WTC11 (cell line): ENCODE data around the gene LCLAT1.

Experiments
- CREM ChIP-seq: sonication (generic); formaldehyde crosslinking; IDR thresholded peaks from 2 replicates; pipeline ENCODE4 v1.8.1; 2022; ENCODE audit warnings: mild to moderate bottlenecking, missing genetic modification reagents, moderate library complexity
- E2F1 ChIP-seq: sonication (generic); formaldehyde crosslinking; IDR thresholded peaks from 2 replicates; pipeline ENCODE4 v1.8.0; 2022; ENCODE audit warnings: mild to moderate bottlenecking, missing genetic modification reagents
- FOXJ3 ChIP-seq: sonication (generic); formaldehyde crosslinking; IDR thresholded peaks from 2 replicates; pipeline ENCODE4 v1.9.0; 2021; ENCODE audit warnings: missing genetic modification reagents, mild to moderate bottlenecking, borderline replicate concordance
- NR2C2 ChIP-seq: sonication (generic); formaldehyde crosslinking; IDR thresholded peaks from 2 replicates; pipeline ENCODE4 v1.8.0; 2022; ENCODE audit warnings: mild to moderate bottlenecking, missing genetic modification reagents
- RELA ChIP-seq: sonication (generic); formaldehyde crosslinking; IDR thresholded peaks from 2 replicates; pipeline ENCODE4 v1.8.1; 2022; ENCODE audit warnings: missing genetic modification reagents, mild to moderate bottlenecking, borderline replicate concordance
- STAT6 ChIP-seq: sonication (generic); formaldehyde crosslinking; conservative IDR thresholded peaks from 2 replicates; pipeline ENCODE4 v1.8.1; 2023; ENCODE audit warnings: mild to moderate bottlenecking, low read depth, missing genetic modification reagents, moderate library complexity
- USF1 ChIP-seq: sonication (generic); formaldehyde crosslinking; IDR thresholded peaks from 2 replicates; pipeline ENCODE4 v1.8.0; 2022; ENCODE audit warnings: mild to moderate bottlenecking, missing genetic modification reagents
- ZBTB21 ChIP-seq: sonication (generic); formaldehyde crosslinking; IDR thresholded peaks from 2 replicates; pipeline ENCODE4 v1.8.1; 2023; ENCODE audit warnings: mild to moderate bottlenecking, missing genetic modification reagents, borderline replicate concordance
- ZNF263 ChIP-seq: sonication (generic); formaldehyde crosslinking; IDR thresholded peaks from 2 replicates; pipeline ENCODE4 v1.8.1; 2022; ENCODE audit warnings: low read depth, mild to moderate bottlenecking, moderate library complexity, missing genetic modification reagents
- ZNF512 ChIP-seq: sonication (generic); formaldehyde crosslinking; IDR thresholded peaks from 2 replicates; pipeline ENCODE4 v1.8.1; 2022; ENCODE audit warnings: missing genetic modification reagents, borderline replicate concordance
- TF ChIP-seq, protein P1 (sequence below): fragments of 250-450 bp; sonication (Bioruptor Pico); IDR thresholded peaks from 2 replicates; pipeline ENCODE4 v2.1.2; 2022; ENCODE audit warnings: mild to moderate bottlenecking, moderate library complexity
- TF ChIP-seq, protein P2 (sequence below): fragments of 200-600 bp; IDR thresholded peaks from 2 replicates; pipeline ENCODE4 v1.8.0; 2022; ENCODE audit warnings: antibody characterized with exemption
- TF ChIP-seq, protein P3 (sequence below): sonication (generic); formaldehyde crosslinking; IDR thresholded peaks from 2 replicates; pipeline ENCODE4 v1.8.0; 2022; ENCODE audit warnings: mild to moderate bottlenecking, missing genetic modification reagents
- TF ChIP-seq, protein P4 (sequence below): sonication (generic); formaldehyde crosslinking; IDR thresholded peaks from 2 replicates; pipeline ENCODE4 v1.8.1; 2023; ENCODE audit warnings: mild to moderate bottlenecking, missing genetic modification reagents

DNA sequence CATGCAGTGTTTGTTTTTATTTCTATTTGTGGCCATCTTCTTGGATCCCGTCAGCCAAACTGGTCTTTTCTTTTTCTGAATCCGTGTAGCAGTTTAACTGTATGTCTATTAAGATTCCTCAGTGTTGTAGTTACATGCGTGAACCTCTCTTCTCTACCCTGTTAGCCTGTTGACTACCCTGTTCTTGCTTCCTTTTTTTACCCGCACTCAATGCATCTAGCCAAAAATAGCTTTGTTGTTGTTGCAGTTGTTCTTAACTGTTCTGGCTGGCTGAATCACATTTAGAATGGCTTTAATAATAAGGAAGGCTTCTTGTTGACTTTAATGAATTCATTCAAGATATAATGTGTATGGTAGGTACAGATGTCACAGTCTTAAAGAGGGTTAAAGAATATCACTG, 137.1 kb downstream of the LCLAT1 start:
- no peak for TF ChIP-seq ZBTB21
- TF ChIP-seq FOXJ3 = no peak
- TF ChIP-seq, protein P1, sequence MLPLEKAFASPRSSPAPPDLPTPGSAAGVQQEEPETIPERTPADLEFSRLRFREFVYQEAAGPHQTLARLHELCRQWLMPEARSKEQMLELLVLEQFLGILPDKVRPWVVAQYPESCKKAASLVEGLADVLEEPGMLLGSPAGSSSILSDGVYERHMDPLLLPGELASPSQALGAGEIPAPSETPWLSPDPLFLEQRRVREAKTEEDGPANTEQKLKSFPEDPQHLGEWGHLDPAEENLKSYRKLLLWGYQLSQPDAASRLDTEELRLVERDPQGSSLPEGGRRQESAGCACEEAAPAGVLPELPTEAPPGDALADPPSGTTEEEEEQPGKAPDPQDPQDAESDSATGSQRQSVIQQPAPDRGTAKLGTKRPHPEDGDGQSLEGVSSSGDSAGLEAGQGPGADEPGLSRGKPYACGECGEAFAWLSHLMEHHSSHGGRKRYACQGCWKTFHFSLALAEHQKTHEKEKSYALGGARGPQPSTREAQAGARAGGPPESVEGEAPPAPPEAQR (CRISPR knock-in tag) = no peak
- TF ChIP-seq, protein P2, sequence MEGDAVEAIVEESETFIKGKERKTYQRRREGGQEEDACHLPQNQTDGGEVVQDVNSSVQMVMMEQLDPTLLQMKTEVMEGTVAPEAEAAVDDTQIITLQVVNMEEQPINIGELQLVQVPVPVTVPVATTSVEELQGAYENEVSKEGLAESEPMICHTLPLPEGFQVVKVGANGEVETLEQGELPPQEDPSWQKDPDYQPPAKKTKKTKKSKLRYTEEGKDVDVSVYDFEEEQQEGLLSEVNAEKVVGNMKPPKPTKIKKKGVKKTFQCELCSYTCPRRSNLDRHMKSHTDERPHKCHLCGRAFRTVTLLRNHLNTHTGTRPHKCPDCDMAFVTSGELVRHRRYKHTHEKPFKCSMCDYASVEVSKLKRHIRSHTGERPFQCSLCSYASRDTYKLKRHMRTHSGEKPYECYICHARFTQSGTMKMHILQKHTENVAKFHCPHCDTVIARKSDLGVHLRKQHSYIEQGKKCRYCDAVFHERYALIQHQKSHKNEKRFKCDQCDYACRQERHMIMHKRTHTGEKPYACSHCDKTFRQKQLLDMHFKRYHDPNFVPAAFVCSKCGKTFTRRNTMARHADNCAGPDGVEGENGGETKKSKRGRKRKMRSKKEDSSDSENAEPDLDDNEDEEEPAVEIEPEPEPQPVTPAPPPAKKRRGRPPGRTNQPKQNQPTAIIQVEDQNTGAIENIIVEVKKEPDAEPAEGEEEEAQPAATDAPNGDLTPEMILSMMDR = no peak
- TF ChIP-seq RELA (CRISPR knock-in tag) = no peak
- TF ChIP-seq ZNF263 (CRISPR knock-in tag) = no peak
- TF ChIP-seq STAT6 = no peak
- TF ChIP-seq ZNF512 (CRISPR knock-in tag) = no peak
- TF ChIP-seq E2F1 (CRISPR knock-in tag) = no peak
- TF ChIP-seq, protein P3, sequence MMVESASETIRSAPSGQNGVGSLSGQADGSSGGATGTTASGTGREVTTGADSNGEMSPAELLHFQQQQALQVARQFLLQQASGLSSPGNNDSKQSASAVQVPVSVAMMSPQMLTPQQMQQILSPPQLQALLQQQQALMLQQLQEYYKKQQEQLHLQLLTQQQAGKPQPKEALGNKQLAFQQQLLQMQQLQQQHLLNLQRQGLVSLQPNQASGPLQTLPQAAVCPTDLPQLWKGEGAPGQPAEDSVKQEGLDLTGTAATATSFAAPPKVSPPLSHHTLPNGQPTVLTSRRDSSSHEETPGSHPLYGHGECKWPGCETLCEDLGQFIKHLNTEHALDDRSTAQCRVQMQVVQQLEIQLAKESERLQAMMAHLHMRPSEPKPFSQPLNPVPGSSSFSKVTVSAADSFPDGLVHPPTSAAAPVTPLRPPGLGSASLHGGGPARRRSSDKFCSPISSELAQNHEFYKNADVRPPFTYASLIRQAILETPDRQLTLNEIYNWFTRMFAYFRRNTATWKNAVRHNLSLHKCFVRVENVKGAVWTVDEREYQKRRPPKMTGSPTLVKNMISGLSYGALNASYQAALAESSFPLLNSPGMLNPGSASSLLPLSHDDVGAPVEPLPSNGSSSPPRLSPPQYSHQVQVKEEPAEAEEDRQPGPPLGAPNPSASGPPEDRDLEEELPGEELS (CRISPR knock-in tag) = no peak
- TF ChIP-seq, protein P4, sequence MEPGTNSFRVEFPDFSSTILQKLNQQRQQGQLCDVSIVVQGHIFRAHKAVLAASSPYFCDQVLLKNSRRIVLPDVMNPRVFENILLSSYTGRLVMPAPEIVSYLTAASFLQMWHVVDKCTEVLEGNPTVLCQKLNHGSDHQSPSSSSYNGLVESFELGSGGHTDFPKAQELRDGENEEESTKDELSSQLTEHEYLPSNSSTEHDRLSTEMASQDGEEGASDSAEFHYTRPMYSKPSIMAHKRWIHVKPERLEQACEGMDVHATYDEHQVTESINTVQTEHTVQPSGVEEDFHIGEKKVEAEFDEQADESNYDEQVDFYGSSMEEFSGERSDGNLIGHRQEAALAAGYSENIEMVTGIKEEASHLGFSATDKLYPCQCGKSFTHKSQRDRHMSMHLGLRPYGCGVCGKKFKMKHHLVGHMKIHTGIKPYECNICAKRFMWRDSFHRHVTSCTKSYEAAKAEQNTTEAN (CRISPR knock-in tag) = no peak
- TF ChIP-seq NR2C2 (CRISPR knock-in tag) = no peak
- no peak for TF ChIP-seq USF1 (CRISPR knock-in tag)
- no peak for TF ChIP-seq CREM
